Activated CD8-positive, alpha-beta memory T cell treated with anti-CD3 and anti-CD28 coated beads, Interleukin-2, amount 50 U/mL, for 4 hours (primary cell): ENCODE data around the gene IL32.
A peak's percentile ranks its signal among the peaks of the same experiment; 100 is the strongest.
"Not testable (repeated sequence)": the region's sequence is repeated elsewhere in the genome, so short reads cannot be mapped to it uniquely, and the experiment has no call there.

Experiments used
- DNase-seq: peaks from one replicate; pipeline ENCODE4 v3.0.0-alpha.2; 2020

Gene IL32

DNA sequence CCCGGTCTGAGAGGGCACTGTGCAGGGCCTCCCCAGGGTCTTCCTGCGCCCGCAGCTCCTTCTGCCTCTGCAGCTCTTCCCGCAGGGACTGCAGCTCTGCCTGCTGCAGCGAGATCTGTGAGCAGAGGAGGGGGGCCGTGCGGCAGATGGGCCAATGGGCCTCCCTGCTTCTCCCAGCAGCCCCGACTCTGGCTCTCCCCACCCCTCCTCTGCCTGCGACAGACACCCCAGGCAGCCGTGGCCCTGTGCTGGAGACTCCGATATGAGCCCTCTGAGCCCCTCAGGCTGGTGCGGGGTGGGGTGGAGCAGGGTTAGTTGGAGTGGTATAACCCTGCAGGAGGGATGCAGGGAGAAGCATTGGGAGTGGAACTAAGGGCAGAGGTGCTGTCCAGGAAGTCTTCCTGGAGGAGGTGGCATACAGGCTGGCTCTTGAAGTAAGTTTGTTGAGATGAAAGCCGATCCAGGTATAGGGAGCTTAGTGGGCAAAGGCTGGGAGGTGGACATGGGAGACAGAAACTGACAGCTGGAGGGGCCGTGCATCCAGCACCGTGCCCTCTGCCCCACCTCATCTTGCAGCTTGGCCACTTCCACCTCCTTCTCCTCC lies 36.6 kb upstream of the IL32 start:
- no peak for DNase-seq

DNA sequence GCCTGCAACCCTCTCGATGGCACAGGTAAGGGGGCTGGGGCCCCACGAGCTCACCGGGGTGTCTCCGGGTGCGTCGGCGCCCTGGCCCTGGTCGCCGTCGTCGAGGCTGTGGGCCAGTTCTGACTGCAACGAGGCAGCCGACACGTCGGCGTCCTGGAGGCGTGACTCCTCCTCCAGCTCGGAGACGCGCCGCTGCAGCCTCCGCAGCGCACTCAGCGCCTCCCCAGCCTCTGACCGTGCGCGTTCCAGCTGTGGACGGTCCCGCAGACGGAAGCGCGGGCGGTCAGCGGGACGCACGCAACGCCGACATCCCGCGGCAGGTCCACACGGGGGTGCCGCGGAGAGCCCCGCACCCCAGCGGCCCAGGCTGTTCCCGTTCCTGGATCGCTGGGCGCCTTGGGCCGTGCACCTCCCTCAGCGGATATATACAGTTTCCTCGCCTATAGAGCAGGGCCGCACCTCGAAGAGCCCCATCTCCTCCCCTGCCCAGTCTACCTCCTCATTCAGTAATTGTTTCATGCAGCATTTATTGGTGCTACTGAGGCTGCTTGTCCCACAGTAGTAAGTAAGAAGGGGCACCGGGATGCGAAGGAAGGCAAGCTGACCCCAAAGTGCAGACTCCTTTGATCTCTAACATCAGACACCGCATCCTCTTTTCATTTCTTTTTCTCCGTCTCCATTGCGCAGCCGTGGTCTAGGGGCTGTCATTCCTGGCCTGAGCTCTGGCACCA lies 35.8 kb upstream of the IL32 start:
- peak; percentile 50 for DNase-seq

DNA sequence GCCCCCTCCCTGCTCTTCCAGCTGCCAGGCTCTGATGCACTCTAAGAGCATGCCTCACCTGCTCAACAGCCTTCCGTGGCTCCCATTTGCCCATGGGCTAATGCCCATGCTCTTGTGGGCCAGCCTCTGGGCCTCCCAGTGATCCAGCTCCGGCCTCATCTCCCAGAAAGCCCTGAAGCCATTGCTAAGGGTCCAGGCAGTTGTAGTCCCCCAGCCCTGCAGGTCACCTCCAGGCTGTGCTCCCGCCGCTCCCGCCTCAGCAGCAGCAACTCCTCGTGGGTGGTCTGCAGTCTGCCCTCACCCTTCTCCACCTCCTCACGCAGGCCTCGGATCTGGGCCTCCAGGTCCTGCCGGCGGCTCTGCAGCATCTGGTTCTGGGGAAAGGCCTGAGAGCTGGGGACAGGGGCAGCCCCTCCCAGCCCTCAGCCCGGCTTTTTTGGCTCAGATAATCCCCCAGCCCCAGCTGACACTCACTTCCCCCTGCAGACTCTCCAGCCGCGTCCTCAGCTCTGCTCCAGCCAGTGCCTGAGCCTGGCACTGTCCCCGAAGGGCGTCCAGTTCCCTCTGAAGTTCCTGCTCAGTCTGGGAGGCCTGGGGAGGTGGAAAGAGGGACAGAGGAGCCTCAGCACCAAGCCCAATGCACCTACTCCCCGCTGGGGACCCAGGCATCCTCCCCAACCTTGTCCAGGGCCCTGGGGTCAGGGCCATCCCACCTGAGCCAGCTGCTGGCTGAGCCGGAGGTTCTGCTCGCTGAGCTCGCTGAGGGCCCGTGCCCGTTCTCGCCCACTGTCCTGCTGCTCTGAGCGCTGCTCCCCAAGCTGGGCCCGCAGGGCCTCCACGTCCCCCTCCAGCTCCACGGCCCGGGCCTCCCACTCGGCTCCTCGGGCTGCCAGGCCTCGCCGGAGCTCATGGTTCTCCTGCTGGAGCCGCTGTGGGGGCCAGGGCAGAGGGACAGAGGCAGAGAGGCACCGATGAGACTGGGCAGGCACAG lies 34.9 kb upstream of the IL32 start:
- no peak for DNase-seq

DNA sequence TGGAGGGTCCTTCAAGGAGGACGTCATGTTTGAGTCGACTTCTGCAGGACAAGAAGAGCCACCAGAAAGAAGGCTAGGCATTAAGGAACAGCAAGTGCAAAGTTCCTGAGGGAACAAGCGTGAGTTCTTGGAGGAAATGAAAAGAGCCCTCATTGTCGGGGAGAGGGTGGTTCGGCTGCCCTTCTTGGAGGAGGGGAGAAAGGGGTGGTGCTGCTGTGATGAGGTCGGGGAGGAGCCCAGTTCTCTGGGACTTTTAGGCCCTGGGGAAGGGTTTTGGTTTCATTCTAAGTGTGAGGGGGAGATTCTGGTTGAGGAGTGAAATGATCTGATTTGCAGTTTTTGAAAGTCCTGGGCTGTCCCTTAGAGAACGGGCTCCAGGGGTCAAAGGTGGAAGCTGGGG lies 32.8 kb upstream of the IL32 start:
- DNase-seq: no peak

DNA sequence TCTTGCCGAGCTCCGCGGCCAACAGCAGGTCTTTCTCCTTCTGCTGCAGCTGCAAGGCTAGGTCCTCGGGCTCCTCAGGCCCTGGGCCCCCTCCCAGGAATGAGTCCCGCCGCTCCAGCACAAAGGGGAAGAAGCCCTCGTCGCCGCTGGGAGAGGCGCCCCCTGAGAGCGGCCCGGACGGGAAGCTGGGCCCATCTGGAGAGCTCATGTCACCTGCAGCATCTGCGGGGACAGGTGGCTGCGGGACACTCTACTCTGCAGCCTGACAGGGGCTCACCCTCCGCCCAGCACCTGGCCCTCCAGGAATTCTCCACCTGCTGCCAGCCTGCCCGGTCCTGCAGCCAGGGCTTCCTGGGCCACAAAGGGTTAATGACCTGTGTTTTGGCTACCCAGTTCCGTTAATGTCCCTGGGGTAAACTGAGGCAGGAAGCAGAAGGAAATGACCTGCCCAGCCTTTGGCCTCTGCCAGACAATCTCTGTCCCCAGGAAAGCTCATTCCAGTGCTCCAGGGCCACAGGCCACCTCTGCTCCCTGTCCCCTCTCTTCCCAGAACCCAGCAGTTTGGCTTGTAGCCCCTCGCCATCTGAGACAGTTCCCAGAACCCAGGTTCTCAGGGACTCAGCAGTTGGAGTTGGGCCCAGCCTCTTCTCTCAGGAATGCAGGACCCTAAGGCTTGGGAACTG lies 30.0 kb upstream of the IL32 start:
- no peak for DNase-seq

DNA sequence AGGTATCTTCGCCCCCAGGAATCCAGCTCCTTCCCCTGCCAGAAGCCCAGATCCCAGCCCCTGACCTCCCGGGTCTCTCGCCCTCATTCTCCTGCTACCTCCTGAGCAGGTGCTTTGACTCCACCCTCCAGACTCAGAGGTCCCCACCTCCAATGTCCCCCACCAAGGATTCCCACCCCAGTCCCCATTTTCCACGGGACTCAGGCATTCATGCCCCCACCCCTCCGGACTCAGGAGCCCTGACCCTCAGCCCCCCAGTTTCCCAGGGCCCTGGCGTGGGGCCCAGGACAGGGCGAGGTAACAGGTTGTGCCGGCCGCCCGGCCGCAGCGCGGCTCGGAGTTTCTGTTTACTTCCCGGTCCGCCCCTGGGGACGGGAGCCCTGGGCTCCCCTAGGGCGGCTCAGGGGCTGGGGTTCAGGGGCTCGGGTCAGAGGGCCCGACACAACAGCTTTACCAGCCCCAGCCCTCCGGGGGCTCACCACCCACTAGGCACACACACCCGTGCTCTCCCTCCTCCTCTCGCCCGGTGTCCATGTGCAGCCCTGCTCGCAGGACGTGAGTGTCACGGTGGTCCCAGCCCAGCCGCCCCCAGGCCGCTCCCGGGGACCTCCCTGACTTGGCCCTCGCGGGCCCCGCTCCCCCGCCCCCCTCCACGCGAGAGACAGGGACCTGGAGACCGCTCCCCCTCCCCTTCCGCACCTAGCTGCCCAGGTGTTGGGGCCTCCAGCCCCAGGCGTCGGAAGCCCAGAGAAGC lies 29.3 kb upstream of the IL32 start:
- DNase-seq: no peak

DNA sequence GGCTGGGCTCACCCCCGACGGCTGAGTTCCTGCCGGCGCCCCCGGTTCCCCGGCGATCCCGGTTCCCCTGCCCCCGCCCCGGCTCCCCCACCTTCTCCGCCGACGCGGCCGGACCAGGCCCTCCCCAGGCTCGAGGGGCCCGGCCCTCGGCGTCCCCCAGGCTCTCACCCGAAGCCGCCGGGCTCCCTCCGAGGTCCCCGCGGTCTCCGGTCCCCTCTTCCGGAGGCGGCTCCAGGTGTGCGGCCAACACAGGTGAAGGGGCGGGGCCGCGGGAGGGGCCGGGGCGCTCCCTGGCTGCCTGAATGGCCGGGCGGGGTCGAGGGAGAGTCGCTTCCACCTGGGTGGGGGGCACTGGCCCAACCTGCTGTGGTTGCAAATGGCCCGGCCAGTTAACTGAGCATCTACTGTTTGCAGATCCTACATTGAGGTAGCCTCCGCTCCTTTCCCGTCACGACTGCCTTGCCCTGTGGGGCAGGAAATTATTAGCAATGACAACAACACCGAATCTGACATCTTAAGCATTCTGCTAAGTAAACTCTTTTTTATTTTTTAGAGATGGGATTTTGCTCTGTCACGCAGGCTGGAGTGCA lies 28.6 kb upstream of the IL32 start, which contains the start of gene BICDL2:
Gene BICDL2, minus strand, starts transcription at position 219 of the 590 bp plus-strand sequence. CDS start 1,448 bp downstream, outside the sequence.
- DNase-seq: no peak

DNA sequence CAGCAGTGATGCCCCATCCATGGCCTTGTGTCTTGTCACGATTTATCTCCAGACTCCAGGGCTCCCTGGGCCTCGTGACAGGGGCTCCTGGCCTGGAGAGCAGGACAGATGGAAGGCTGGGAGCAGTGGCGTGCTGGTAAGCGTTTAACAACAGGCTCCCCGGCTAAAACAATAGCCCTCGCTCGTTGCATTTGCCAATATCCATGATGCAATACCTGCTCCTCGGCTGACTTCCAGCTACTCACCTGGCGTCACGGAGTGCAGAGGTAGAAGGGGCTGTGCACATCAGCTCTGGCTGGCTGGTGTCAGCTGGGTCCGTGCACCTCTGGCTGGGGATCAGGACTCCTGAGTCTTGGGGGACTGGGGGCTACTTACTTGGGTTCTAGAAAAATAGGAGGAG lies 27.2 kb upstream of the IL32 start:
- DNase-seq: no peak

DNA sequence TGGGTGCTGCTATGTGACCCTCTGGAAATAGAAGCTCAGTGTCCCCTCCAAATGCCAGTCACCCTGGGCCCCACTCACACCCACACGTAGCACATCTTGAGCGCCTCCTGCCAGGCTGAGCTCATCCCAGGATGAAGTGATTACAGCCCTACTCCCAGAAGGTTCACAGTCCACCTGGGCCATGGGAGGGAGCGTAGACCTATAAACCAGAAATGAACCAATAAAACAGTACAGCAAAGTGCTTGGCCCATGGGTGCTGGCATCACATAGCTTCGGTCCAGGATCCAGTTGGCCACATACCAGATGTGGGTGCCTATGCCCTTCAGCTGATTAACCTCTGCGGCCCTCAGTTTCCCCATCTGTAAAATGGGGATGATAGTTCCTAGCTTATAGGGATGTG lies 26.5 kb upstream of the IL32 start:
- no peak for DNase-seq

DNA sequence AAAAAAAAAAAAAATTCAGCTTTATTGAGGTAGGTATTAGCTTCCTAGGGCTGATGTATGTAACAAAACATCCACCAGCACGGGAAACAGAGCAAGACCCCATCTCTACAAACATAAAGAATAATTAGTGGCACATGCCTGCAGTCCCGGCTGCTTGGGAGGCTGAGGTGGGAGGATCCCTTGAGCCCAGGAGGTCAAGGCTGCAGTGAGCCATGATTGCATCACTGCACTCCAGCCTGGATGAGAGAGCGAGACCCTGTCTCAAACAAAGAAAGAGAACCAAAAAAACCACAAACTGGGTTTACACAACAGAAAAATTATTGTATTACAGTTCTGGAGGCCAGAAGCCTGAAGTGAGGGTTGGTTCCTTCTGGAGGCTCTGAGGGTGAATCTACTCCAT lies 23.1 kb upstream of the IL32 start:
- no peak for DNase-seq

DNA sequence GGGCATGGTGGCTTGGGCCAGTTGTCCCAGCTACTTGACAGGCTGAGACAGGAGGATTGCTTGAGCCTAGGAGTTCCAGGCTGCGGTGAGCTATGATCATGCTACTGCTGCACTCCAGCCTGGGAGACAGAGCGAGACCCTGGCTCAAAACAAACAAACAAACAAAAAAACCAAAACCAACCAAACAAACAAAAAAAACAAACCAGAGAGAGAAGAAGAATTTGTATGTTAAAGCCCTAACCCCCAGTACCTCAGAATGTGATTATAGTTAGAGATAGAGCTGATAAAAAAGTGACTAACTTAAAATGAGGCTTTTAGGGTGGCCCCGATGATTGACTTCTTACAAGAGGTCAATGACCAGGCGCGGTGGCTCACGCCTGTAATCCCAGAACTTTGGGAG lies 20.7 kb upstream of the IL32 start:
- DNase-seq: no peak

DNA sequence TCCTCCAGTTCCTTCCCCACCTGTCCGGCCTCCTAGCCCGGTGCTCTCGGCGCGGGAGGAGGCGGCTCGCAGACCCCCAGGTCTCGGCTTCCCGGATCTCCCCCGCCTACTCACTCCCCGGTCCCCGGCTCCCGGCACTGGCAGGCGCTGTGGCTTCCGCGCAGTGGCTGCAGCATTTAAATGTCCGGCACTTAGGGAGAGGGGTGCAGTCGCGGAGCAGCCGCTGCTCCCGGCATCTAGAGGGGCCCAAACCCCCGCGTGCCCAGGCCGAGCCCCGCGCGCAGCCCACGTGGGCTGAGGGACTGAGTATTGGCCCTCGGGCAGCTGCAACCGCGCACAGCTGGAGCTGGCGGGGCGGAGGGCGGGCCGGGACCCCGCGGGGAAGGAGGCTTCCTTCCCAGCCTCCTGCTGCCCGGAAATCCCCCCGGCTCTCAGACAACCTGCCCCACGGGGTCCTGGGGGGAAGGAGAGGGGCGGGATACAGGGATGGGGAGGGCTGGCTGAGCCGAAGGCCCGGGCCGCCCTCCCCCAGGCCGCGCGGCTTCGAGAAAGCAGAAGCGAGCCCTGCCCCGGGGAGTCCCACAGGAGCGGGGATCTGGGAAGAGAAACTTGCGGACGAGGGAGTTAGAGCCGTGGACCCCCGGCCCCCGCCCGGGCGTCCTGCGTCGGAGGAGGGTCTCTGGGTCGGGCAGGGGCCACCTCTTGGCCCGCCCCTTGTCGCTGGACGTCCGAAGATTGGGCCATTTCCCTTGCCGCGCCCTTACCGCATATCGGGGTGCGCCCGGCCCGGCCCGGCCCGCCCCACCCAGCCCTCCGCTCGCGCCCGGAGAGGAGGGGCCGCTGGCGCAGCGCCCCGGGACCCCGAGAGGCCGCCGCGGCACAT lies 19.4 kb upstream of the IL32 start, which contains the start of gene MMP25:
Gene MMP25, plus strand, starts transcription at position 804 of the 883 bp plus-strand sequence. CDS start 357 bp downstream, outside the sequence.
- no peak for DNase-seq

DNA sequence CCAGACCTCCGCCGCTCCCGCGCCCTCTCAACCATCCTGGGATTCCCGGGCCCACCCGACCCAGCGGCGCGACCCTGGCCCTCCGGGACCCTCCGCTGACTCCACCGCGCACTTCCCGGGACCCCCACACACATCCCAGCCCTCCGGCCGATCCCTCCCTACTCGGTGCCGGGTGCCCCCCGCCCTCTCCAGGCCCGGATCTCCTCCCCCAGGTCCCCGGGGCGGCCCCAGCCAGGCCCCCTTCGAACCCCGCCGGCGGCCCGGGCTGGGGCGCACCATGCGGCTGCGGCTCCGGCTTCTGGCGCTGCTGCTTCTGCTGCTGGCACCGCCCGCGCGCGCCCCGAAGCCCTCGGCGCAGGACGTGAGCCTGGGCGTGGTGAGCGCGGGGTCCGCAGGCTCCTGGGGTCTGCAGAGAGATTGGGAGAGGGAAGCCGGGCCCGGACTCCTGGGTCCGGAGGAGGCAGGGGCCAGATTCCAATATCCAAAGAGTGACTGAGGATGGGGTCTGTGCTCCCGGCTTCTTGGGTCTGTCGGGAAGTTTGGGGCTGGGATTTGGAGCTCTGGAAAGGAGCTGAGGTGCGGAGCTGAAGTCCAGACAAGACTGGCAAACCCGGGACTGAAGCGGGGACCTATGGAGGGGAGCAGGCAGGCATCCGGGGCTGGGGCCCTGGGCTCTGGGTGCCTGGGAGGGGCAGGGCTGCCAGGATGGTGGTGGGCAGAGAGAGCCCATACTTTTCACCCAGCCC lies 18.6 kb upstream of the IL32 start:
- peak; percentile 24 for DNase-seq

DNA sequence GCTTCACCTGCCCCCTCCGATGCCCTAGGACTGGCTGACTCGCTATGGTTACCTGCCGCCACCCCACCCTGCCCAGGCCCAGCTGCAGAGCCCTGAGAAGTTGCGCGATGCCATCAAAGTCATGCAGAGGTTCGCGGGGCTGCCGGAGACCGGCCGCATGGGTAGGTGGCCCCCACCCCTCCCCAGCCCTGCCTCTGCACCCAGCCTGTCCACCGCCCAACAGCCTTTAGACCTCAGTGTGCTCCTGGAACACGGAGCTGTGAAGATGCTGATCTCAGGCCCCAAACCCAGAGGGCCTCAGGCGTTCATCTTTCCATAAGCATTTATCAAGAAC lies 18.1 kb upstream of the IL32 start:
- DNase-seq: no peak

DNA sequence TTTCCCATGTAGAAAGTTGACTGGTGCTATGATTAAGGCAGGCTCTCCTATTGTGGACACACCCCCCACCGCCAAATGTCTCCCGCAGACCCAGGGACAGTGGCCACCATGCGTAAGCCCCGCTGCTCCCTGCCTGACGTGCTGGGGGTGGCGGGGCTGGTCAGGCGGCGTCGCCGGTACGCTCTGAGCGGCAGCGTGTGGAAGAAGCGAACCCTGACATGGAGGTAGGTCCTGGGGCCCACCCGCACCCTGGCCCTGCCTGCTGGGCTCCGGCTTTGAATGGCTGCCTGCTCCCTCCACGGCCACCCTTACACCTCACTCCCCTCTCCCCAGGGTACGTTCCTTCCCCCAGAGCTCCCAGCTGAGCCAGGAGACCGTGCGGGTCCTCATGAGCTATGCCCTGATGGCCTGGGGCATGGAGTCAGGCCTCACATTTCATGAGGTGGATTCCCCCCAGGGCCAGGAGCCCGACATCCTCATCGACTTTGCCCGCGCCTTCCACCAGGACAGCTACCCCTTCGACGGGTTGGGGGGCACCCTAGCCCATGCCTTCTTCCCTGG lies 15.4 kb upstream of the IL32 start:
- DNase-seq: no peak

DNA sequence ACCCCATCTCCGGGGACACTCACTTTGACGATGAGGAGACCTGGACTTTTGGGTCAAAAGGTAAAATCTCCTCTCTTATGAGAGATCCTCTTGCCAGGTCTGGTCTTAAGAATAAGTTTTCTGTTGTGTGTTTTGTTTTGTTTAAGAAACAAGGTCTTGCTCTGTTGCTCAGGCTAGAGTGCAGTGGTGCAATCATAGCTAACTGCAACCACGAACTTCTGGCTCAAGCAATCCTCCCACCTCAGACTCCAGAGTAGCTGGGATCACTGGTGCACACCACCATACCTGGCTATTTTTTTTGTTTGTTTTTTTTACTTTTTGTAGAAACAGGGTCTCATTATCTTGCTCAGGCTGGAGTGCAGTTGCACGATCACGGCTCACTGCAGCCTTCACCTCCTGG lies 15.0 kb upstream of the IL32 start:
- no peak for DNase-seq

DNA sequence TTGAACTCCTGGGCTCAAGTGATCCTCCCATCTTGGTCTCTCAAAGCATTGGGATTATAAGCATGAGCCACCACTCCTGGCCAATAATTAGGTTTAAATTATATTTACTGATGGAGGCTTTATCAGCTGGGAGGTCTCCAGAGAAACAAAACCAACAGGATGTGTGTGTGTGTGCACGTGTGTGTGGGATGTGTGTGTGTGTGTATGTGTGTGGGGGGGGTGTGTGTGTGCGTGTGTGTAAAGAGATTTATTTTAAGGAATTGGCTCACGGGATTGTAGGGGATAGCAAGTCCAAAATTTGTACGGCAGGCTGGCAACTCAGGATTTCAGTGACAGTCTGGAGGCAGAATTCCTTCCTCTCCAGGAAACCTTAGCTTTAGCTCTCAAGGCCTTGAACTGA lies 14.4 kb upstream of the IL32 start:
- DNase-seq: no peak

DNA sequence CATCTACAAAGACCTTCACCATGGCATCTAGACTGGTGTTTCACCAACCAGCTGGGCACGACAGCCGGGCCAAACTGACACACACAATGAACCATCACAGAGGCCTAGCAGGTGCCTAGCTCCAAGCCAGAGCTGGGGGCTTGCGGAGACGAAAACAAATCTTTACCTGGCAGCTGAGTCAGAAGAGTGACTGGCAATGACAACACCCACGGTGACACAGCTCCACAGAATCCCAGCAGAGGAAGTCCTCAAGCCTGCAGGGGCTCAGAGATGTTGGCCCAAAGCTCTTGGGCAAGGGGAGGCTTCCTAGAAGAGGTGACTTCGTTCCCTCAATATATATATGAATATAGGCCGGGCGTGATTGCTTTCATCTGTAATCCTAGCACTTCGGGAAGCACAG lies 13.9 kb upstream of the IL32 start:
- no peak for DNase-seq

DNA sequence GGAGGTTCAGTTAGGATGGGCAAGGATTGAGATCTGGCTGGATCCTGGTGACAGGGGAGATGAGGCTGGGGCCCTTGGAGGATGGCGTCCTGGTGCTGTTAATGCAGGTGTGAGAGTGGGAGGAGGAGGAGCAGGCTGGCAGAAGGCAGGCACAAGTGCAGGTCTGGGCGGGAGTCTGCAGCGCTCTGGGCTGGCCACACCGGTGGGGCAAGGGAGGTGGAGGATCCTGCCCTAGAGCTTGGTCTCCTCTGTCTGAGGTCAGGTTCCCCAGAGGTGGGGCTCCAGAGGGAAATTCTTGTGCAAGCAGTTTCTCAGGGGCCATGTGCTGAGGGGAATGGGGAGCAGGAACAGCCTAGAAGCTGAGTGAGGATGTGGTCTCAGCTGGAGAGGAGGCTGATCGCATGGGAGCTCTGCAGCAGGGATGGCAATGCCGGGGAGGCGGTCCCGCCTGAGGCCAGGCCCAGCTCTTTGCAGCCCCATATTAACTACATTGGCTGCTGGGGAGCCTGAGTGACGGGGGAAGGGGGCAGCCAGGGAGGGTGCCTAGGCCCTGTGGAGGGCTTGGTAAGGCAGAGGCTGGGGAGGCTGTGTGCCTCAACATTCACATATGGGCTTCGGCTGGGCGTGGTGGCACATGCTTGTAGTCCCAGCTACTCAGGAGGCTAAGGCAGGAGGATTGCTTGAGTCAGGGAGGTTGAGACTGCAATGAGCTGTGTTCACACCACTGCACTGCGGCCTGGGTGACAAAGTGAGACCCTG lies 12.7 kb upstream of the IL32 start:
- not testable (repeated sequence) for DNase-seq
